HK-2 (cell line): ENCODE measurements around the gene SLC22A23.

Source experiments
- DNase-seq: peaks from one replicate; pipeline ENCODE4 v3.0.0-alpha.2; 2018; ENCODE audit not compliant: unreplicated experiment

The SLC22A23 gene

GRCh38 chr6:3473773-3474172, 16.9 kb upstream of the SLC22A23 start:
- DNase-seq = no peak

- DNase-seq = no peak
Measured at GRCh38 chr6:3471711-3472110, 14.9 kb upstream of the SLC22A23 start.

GRCh38 chr6:3471286-3471685, 14.4 kb upstream of the SLC22A23 start:
- DNase-seq = no peak

GRCh38 chr6:3468585-3468984, 11.7 kb upstream of the SLC22A23 start:
- DNase-seq = no peak

GRCh38 chr6:3467996-3468395, 11.1 kb upstream of the SLC22A23 start:
- no peak for DNase-seq

- no peak for DNase-seq
Measured at GRCh38 chr6:3466488-3467219, 9.8 kb upstream of the SLC22A23 start.

GRCh38 chr6:3460253-3460652, 3.4 kb upstream of the SLC22A23 start:
- DNase-seq = no peak

- no peak for DNase-seq
Measured at GRCh38 chr6:3458706-3459421, 2.0 kb upstream of the SLC22A23 start.

GRCh38 chr6:3457710-3458602, 1.1 kb upstream of the SLC22A23 start:
- no peak for DNase-seq

GRCh38 chr6:3456395-3456897, 404 bp downstream of the SLC22A23 start:
- DNase-seq = no peak

GRCh38 chr6:3455569-3456394, 1.1 kb downstream of the SLC22A23 start:
- DNase-seq = no peak

GRCh38 chr6:3455147-3455568, 1.7 kb downstream of the SLC22A23 start:
- no peak for DNase-seq

GRCh38 chr6:3454273-3455010, 2.4 kb downstream of the SLC22A23 start:
- DNase-seq = no peak

- DNase-seq = no peak
Measured at GRCh38 chr6:3453413-3454272, 3.2 kb downstream of the SLC22A23 start.

GRCh38 chr6:3451498-3451897, 5.4 kb downstream of the SLC22A23 start:
- DNase-seq = no peak

- no peak for DNase-seq
Measured at GRCh38 chr6:3450888-3451287, 6.0 kb downstream of the SLC22A23 start.

- no peak for DNase-seq
Measured at GRCh38 chr6:3449750-3450305, 7.0 kb downstream of the SLC22A23 start.

GRCh38 chr6:3449321-3449720, 7.5 kb downstream of the SLC22A23 start:
- DNase-seq = no peak

GRCh38 chr6:3447005-3447404, 9.8 kb downstream of the SLC22A23 start:
- no peak for DNase-seq
